Fibroblast of lung (primary cell): Measurements from ENCODE around the gene ARHGAP28. TPM values are rescaled to one million over a fixed set of nuclear protein-coding genes. Genes with fewer than 3 reads are reported as not detected.

Experiments used
- DNase-seq, 2 donors: peaks; one replicate each; pipeline versions ENCODE4 v3.0.0 to v3.0.0-alpha.2; 2010; ENCODE audit warnings: low read depth in 2 of 2
- H2AFZ ChIP-seq: 2 replicates; pipeline ENCODE4 v1.5.1; 2012; ENCODE audit warnings: low read length, control low read depth, inconsistent platforms
- H3K27ac ChIP-seq: 2 replicates; pipeline ENCODE4 v1.5.1; 2011; ENCODE audit warnings: low read length, control low read depth; ENCODE audit not compliant: insufficient read depth
- H3K27me3 ChIP-seq: 2 replicates; pipeline ENCODE4 v1.5.1; 2011; ENCODE audit warnings: mild to moderate bottlenecking, low read length; ENCODE audit not compliant: control insufficient read depth, insufficient read depth
- H3K36me3 ChIP-seq: 2 replicates; pipeline ENCODE4 v1.5.1; 2011; ENCODE audit warnings: low read length; ENCODE audit not compliant: control insufficient read depth, insufficient read depth
- H3K4me1 ChIP-seq: 2 replicates; pipeline ENCODE4 v1.5.1; 2011; ENCODE audit warnings: low read length; ENCODE audit not compliant: control insufficient read depth, insufficient read depth; ENCODE audit errors: extremely low read depth
- H3K4me2 ChIP-seq: 2 replicates; pipeline ENCODE4 v1.5.1; 2011; ENCODE audit warnings: low read length, control low read depth; ENCODE audit not compliant: insufficient read depth; ENCODE audit errors: extremely low read depth
- H3K4me3 ChIP-seq, 4 experiments: fragments of 200-600 bp in 1 of 4; sonication (generic) in 1 of 4; replicated peaks in 1 of 4; 2 replicates each; pipeline ENCODE4 v1.5.1; 2011 to 2016; ENCODE audit warnings: low read length in 4 of 4, low read depth in 3 of 4, mild to moderate bottlenecking in 3 of 4, control low read depth in 2 of 4, inconsistent platforms in 1 of 4, mixed read lengths in 1 of 4; ENCODE audit not compliant: insufficient read depth in 1 of 4; ENCODE audit errors: control extremely low read depth in 1 of 4
- H3K79me2 ChIP-seq: 2 replicates; pipeline ENCODE4 v1.5.1; 2012; ENCODE audit warnings: mild to moderate bottlenecking, low read length, inconsistent platforms; ENCODE audit not compliant: control insufficient read depth, insufficient read depth
- H3K9ac ChIP-seq: 2 replicates; pipeline ENCODE4 v1.5.1; 2011; ENCODE audit warnings: mild to moderate bottlenecking, low read length, control low read depth; ENCODE audit not compliant: insufficient read depth
- H3K9me3 ChIP-seq: 2 replicates; pipeline ENCODE4 v1.5.1; 2012; ENCODE audit warnings: low read depth, low read length; ENCODE audit not compliant: control insufficient read depth, insufficient read depth
- H4K20me1 ChIP-seq: 2 replicates; pipeline ENCODE4 v1.5.1; 2011; ENCODE audit warnings: low read length; ENCODE audit not compliant: control insufficient read depth, insufficient read depth; ENCODE audit errors: extremely low read depth
- EZH2 ChIP-seq: IDR thresholded peaks from 2 replicates; pipeline ENCODE4 v1.5.1; 2012; ENCODE audit warnings: low read length, control low read depth, mild to moderate bottlenecking; ENCODE audit errors: missing control alignments
- polyA plus RNA-seq, 2 donors: library from polyadenylated mRNA; depleted of rRNA in 1 of 2; stranded (reverse) in 1 of 2; unstranded in 1 of 2; fragments of >200 nt; gene quantifications; 2 replicates each; pipeline ENCODE4 v1.2.1, GENCODE V29; 2011 to 2012; ENCODE audit warnings: missing spikeins in 1 of 2
- total RNA-seq: library from RNA; depleted of rRNA; stranded (reverse); fragments of >200 nt; gene quantifications from 2 replicates; pipeline ENCODE4 v1.2.1, GENCODE V29; 2014
- TF ChIP-seq, protein P1 (sequence below), 2 donors: IDR thresholded peaks in 1 of 2; conservative IDR thresholded peaks in 1 of 2; 1 replicate in 1 of 2; 2 replicates in 1 of 2; pipeline ENCODE4 v1.5.1; 2011 to 2012; ENCODE audit warnings: low read length in 2 of 2, control low read depth in 1 of 2, inconsistent platforms in 1 of 2, low read depth in 1 of 2, mild to moderate bottlenecking in 1 of 2

Gene ARHGAP28
- total and polyA plus RNA-seq, 2 donors (not counting 1 experiment from before 2014, with no cell fraction given), result 3.3 to 35.0 TPM

DNA sequence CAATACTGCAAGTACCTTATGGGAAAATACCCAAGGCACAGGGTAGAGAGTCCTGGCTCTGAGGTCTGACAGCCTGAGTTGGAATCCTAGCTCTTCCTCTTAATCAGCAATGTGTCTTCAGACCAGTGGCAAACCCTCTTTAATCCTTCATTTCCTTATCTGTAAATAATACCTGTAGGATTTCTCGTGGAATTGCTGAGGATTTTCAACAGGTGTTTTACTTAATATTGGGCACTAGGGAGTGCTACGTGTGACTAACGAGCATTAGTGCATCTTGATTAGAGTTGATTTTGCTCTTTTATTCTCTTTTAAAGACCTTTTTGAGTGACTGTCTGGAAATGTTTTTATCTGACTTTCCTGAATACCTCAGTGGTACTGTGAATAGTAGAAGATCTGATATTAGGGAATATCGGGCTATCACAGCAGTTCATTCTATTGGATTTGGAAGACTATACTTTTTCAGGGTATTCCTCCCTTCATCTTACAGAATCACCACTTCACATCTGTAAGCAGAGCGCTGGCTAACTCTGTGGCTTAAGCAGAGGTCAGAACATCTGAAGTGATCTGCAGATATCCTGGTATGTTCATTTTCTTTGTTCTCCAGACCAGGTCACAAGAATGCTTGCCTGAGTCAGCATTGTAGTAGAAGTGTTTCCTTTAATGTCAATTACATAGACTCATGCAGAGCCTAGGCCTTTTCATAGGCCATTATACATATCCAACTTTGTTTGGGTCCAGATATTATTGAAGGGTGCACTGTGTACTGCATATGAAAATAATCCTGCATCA is 49.1 kb downstream of the ARHGAP28 start:
- Histone ChIP-seq H3K4me1 (peaks cover 7% of the 10 kb centered on the region), H3K36me3 (no peaks in the 10 kb centered on the region), H3K27ac (no peak overlapping the region), H3K9ac (no peak overlapping the region), H3K4me3 (no peak overlapping the region), H2AFZ (no peak overlapping the region), H3K79me2 (no peaks in the 10 kb centered on the region), H4K20me1 (no peaks in the 10 kb centered on the region), H3K4me2 (no peak overlapping the region), H3K9me3 (no peaks in the 10 kb centered on the region), H3K27me3 (no peaks in the 10 kb centered on the region)
- DNase-seq, result no peak
- TF ChIP-seq, protein P1, sequence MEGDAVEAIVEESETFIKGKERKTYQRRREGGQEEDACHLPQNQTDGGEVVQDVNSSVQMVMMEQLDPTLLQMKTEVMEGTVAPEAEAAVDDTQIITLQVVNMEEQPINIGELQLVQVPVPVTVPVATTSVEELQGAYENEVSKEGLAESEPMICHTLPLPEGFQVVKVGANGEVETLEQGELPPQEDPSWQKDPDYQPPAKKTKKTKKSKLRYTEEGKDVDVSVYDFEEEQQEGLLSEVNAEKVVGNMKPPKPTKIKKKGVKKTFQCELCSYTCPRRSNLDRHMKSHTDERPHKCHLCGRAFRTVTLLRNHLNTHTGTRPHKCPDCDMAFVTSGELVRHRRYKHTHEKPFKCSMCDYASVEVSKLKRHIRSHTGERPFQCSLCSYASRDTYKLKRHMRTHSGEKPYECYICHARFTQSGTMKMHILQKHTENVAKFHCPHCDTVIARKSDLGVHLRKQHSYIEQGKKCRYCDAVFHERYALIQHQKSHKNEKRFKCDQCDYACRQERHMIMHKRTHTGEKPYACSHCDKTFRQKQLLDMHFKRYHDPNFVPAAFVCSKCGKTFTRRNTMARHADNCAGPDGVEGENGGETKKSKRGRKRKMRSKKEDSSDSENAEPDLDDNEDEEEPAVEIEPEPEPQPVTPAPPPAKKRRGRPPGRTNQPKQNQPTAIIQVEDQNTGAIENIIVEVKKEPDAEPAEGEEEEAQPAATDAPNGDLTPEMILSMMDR (conservative IDR thresholded peaks at IDR 0.05 in 1 of 2, IDR thresholded peaks at IDR 0.05 in 1 of 2; ENCODE audit: low read depth in 1 of 2, low read length in 2 of 2), result no peak
- no peak for TF ChIP-seq EZH2

DNA sequence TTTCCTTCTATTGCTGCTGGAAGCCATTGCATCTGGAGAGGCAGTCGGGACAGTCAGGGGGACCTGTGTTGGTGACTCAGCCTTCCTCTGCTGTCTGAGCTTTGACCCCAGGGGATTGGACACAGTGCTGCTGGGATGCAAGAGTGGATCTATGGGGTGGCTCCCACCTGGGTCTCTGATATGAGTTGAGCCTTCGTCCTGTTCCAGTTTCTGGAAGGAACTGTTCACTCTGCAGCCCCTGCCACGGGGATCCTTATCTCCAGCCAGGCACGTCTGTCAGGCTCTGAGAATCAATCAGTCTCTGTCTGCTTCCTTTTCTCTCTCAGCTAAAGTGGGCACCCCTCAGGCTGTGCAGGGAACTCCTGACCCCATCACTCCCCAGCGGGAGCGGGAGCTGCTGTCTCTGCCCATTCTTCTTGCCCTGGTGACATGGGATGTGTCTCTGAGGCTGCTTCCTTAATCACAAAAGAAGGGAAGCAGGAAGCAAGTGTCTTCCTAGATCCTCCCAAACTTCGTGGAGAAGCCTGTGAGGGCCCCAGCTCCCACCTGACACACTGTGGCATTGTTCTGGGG is 51.7 kb downstream of the ARHGAP28 start:
- Histone ChIP-seq H3K9ac (no peak overlapping the region), H3K36me3 (no peaks in the 10 kb centered on the region), H3K79me2 (no peaks in the 10 kb centered on the region), H3K4me1 (peaks cover 7% of the 10 kb centered on the region), H2AFZ (no peak overlapping the region), H3K4me3 (no peak overlapping the region), H4K20me1 (no peaks in the 10 kb centered on the region), H3K9me3 (no peaks in the 10 kb centered on the region), H3K27ac (no peak overlapping the region), H3K4me2 (peak overlapping the region; percentile 36), H3K27me3 (no peaks in the 10 kb centered on the region)
- TF ChIP-seq, protein P1 (conservative IDR thresholded peaks at IDR 0.05 in 1 of 2, IDR thresholded peaks at IDR 0.05 in 1 of 2; ENCODE audit: low read depth in 1 of 2, low read length in 2 of 2), result no peak
- TF ChIP-seq EZH2, result no peak
- no peak for DNase-seq

DNA sequence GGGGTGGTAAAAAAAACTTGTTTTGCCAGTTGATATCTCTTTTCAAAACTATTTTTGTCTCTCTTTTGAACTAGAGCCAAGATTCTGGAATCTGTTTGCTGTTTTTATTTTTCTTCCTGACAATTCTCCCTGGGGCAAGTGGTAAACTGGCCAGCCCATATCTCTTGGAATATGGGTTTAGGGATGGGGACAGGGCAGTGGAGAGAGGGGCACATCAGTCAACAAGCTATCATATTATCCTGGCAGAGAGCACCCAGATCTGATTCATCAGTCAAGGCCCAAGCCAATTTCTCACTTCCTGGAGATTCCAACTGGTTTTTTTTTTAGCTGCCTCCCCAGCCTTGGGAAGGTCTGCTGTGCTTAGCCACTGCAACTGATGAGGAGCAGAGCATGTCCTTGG is 52.3 kb downstream of the ARHGAP28 start:
- Histone ChIP-seq H3K4me1 (peaks cover 4% of the 10 kb centered on the region), H3K79me2 (no peaks in the 10 kb centered on the region), H3K9ac (no peak overlapping the region), H3K9me3 (no peaks in the 10 kb centered on the region), H3K4me3 (no peak overlapping the region), H3K4me2 (no peak overlapping the region), H4K20me1 (no peaks in the 10 kb centered on the region), H2AFZ (no peak overlapping the region), H3K27ac (no peak overlapping the region), H3K36me3 (no peaks in the 10 kb centered on the region), H3K27me3 (no peaks in the 10 kb centered on the region)
- peak; percentile 58 to 73 for DNase-seq
- TF ChIP-seq EZH2, result no peak
- TF ChIP-seq, protein P1 (conservative IDR thresholded peaks at IDR 0.05 in 1 of 2, IDR thresholded peaks at IDR 0.05 in 1 of 2; ENCODE audit: low read depth in 1 of 2, low read length in 2 of 2), result no peak
